Thymus (tissue), 11 donors: ENCODE results near the gene KLHL18. TPM values are rescaled to one million over a fixed set of nuclear protein-coding genes. Genes with fewer than 3 reads are reported as not detected.

Source experiments
- DNase-seq, 9 donors: peaks; one replicate each; pipeline ENCODE4 v3.0.0-alpha.2; 2013; ENCODE audit warnings: low spot score in 9 of 9, low read depth in 6 of 9, missing footprints in 1 of 9
- H3K27ac ChIP-seq, 2 donors: one replicate each; pipeline ENCODE4 v1.5.1; 2013; ENCODE audit warnings: control low read depth in 1 of 2, low read depth in 1 of 2, low read length in 1 of 2, mild to moderate bottlenecking in 1 of 2, moderate library complexity in 1 of 2
- H3K27me3 ChIP-seq, 2 donors: one replicate each; pipeline ENCODE4 v1.5.1; 2013; ENCODE audit warnings: low read length in 1 of 2; ENCODE audit not compliant: control insufficient read depth in 2 of 2, insufficient read depth in 1 of 2
- H3K36me3 ChIP-seq, 2 donors: one replicate each; pipeline ENCODE4 v1.5.1; 2013; ENCODE audit warnings: low read length in 1 of 2, mild to moderate bottlenecking in 1 of 2, moderate library complexity in 1 of 2; ENCODE audit not compliant: control insufficient read depth in 2 of 2, insufficient read depth in 2 of 2
- H3K4me1 ChIP-seq, 2 donors: one replicate each; pipeline ENCODE4 v1.5.1; 2013; ENCODE audit warnings: low read length in 2 of 2; ENCODE audit not compliant: control insufficient read depth in 2 of 2, insufficient read depth in 2 of 2
- H3K4me3 ChIP-seq, 2 donors: one replicate each; pipeline ENCODE4 v1.5.1; 2013; ENCODE audit warnings: low read length in 2 of 2, control low read depth in 1 of 2, mild to moderate bottlenecking in 1 of 2
- H3K9me3 ChIP-seq, 2 donors: one replicate each; pipeline ENCODE4 v1.5.1; 2013; ENCODE audit warnings: low read length in 1 of 2, mild to moderate bottlenecking in 1 of 2; ENCODE audit not compliant: control insufficient read depth in 2 of 2, insufficient read depth in 1 of 2
- WGBS: extraction: QIAGEN DNeasy Blood & Tissue Kit; methylation state at CpG from one replicate; pipeline ENCODE4 v1.1.7; 2013; 5-methylcytosine and 5-hydroxymethylcytosine counted together
- polyA plus RNA-seq: library from polyadenylated mRNA; stranded (reverse); fragments of 200-250 nt; gene quantifications from one replicate; pipeline ENCODE4 v1.2.3, GENCODE V29; 2013
- total RNA-seq: library from RNA; stranded (reverse); fragments of 120-200 nt; gene quantifications from one replicate; pipeline ENCODE4 v1.2.4, GENCODE V29; 2013
- donor health status: healthy.

KLHL18 gene
- total and polyA plus RNA-seq, 2 donors, result 8.0 to 11.5 TPM

GRCh38 chr3:47376393-47376792, 93.6 kb downstream of the KLHL18 start:
- WGBS, result 96% methylated on average over 3 of the region's 3 CpGs

GRCh38 chr3:47377186-47377585, 94.4 kb downstream of the KLHL18 start:
- WGBS, result 96% methylated on average over 2 of the region's 2 CpGs
- Histone ChIP-seq H3K4me3 (no peak overlapping the region), H3K9me3 (no peaks in the 10 kb centered on the region), H3K27ac (no peak overlapping the region), H3K27me3 (no peaks in the 10 kb centered on the region), H3K36me3 (no peaks in the 10 kb centered on the region), H3K4me1 (peaks cover 8 to 23% of the 10 kb centered on the region in 2 donors)
- no peak for DNase-seq

More at GRCh38 chr3:47376393-47376792, 93.6 kb downstream of the KLHL18 start:
- Histone ChIP-seq H3K27ac (no peak overlapping the region), H3K36me3 (no peaks in the 10 kb centered on the region), H3K9me3 (no peaks in the 10 kb centered on the region), H3K27me3 (no peaks in the 10 kb centered on the region), H3K4me1 (peaks cover 2 to 16% of the 10 kb centered on the region in 2 donors), H3K4me3 (no peak overlapping the region)
- DNase-seq, result no peak

- H3K4me1 ChIP-seq, result peaks cover 8 to 24% of the 10 kb centered on the region in 2 donors
- DNase-seq, result no peak
- H3K4me3 ChIP-seq, result no peak overlapping the region
- no peaks in the 10 kb centered on the region for H3K27me3 ChIP-seq
- H3K36me3 ChIP-seq, result no peaks in the 10 kb centered on the region
- no peak overlapping the region for H3K27ac ChIP-seq
- H3K9me3 ChIP-seq, result no peaks in the 10 kb centered on the region
These were observed 96.1 kb downstream of the KLHL18 start for GRCh38 chr3:47378869-47379268.

- DNase-seq, result no peak
- Histone ChIP-seq H3K4me1 (peaks cover 8 to 24% of the 10 kb centered on the region in 2 donors), H3K4me3 (no peak overlapping the region), H3K9me3 (no peaks in the 10 kb centered on the region), H3K36me3 (no peaks in the 10 kb centered on the region), H3K27ac (no peak overlapping the region), H3K27me3 (no peaks in the 10 kb centered on the region)
- WGBS, result 95% methylated on average over 19 of the region's 19 CpGs
These were observed 96.7 kb downstream of the KLHL18 start for GRCh38 chr3:47379411-47379899.

- Histone ChIP-seq H3K27me3 (no peaks in the 10 kb centered on the region), H3K4me3 (peak overlapping the region; percentile 80 to 93), H3K4me1 (peaks cover 8 to 24% of the 10 kb centered on the region in 2 donors), H3K9me3 (no peaks in the 10 kb centered on the region), H3K27ac (peak overlapping the region; percentile 85 to 90), H3K36me3 (no peaks in the 10 kb centered on the region)
- DNase-seq, result no peak
- 20% methylated on average over 23 of the region's 23 CpGs for WGBS
These were observed 97.4 kb downstream of the KLHL18 start for GRCh38 chr3:47380026-47380600.

- under 1% methylated on average over 61 of the region's 61 CpGs for WGBS
- peak; percentile 96 to 100 (median 98) for DNase-seq
- H3K36me3 ChIP-seq, result peaks cover 0 to 6% of the 10 kb centered on the region in 2 donors
- H3K27me3 ChIP-seq, result no peaks in the 10 kb centered on the region
- H3K4me1 ChIP-seq, result peaks cover 11 to 26% of the 10 kb centered on the region in 2 donors
- peak within 1 kb of the TSS; percentile 80 to 93 for H3K4me3 ChIP-seq
- no peaks in the 10 kb centered on the region for H3K9me3 ChIP-seq
- H3K27ac ChIP-seq, result peak within 1 kb of the TSS; percentile 85 to 95
These were observed 98.0 kb downstream of the KLHL18 start, which contains the start of gene PTPN23 for GRCh38 chr3:47380601-47381316. Gene PTPN23 (plus strand): TSS chr3:47381021. CDS start chr3:47381097, 76 bp downstream.

- H3K4me3 ChIP-seq, result peak overlapping the region; percentile 80 to 93
- peak in 8 of 9 donors; percentile 39 to 79 (median 56) for DNase-seq
- no peaks in the 10 kb centered on the region for H3K9me3 ChIP-seq
- WGBS, result 11% methylated on average over 44 of the region's 44 CpGs
- peaks cover 12 to 28% of the 10 kb centered on the region in 2 donors for H3K4me1 ChIP-seq
- no peaks in the 10 kb centered on the region for H3K27me3 ChIP-seq
- H3K27ac ChIP-seq, result peak overlapping the region; percentile 85 to 95
- peaks cover 2 to 8% of the 10 kb centered on the region in 2 donors for H3K36me3 ChIP-seq
These were observed 98.8 kb downstream of the KLHL18 start for GRCh38 chr3:47381317-47382157.

GRCh38 chr3:47384425-47384824, 101.7 kb downstream of the KLHL18 start:
- 97% methylated on average over 4 of the region's 4 CpGs for WGBS

More at GRCh38 chr3:47384425-47384824, 101.7 kb downstream of the KLHL18 start:
- H3K36me3 ChIP-seq, result peaks cover 8 to 14% of the 10 kb centered on the region in 2 donors
- peaks cover 16 to 25% of the 10 kb centered on the region in 2 donors for H3K4me1 ChIP-seq
- no peak overlapping the region for H3K27ac ChIP-seq
- no peaks in the 10 kb centered on the region for H3K9me3 ChIP-seq
- no peak overlapping the region for H3K4me3 ChIP-seq
- DNase-seq, result no peak
- H3K27me3 ChIP-seq, result no peaks in the 10 kb centered on the region
